Stimulated activated CD8-positive, alpha-beta memory T cell treated with anti-CD3 and anti-CD28 coated beads, Interleukin-15, amount 100 ng/mL, for 48 hours (primary cell): Measurements from ENCODE around the gene LITAF.

ENCODE experiments used
- DNase-seq, 2 donors: peaks; one replicate each; pipeline ENCODE4 v3.0.0-alpha.2; 2020; ENCODE audit warnings: low read depth in 2 of 2

The LITAF gene

GRCh38 chr16:11551842-11552241 lies 34.9 kb downstream of the LITAF start:
- DNase-seq: no peak

DNA sequence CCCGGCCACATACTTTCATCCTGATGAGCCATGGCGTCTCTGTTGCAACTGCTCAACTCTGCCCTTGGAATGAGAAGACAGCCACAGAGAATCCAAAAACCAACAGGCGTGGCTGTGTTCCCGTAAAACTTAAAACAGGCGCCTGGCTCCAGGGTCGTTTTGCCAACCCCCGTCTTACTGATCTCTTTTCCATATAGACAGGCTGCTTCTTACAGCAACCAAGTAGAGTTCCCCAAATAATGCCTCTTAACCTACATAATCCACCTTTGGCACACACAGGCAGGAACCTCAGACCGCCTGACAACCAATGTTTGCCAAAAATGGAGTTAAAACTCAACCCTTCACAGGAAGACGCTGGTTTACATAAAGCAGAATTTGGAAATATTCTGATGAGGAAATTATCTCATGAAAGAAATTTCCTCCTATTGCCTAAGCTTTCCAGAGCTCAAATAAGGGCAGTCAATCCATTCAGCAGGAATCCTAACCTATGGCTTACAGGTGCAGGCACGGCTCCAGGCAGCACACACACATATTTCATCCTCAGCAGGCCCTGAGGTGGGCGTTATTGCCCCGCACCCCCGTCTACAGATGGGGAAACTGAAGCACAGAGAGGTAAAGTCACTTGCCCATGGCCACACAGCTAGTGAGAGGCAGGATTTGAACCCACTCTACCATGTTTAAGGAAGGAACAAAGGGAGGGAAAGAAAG lies 35.8 kb downstream of the LITAF start:
- no peak for DNase-seq

DNA sequence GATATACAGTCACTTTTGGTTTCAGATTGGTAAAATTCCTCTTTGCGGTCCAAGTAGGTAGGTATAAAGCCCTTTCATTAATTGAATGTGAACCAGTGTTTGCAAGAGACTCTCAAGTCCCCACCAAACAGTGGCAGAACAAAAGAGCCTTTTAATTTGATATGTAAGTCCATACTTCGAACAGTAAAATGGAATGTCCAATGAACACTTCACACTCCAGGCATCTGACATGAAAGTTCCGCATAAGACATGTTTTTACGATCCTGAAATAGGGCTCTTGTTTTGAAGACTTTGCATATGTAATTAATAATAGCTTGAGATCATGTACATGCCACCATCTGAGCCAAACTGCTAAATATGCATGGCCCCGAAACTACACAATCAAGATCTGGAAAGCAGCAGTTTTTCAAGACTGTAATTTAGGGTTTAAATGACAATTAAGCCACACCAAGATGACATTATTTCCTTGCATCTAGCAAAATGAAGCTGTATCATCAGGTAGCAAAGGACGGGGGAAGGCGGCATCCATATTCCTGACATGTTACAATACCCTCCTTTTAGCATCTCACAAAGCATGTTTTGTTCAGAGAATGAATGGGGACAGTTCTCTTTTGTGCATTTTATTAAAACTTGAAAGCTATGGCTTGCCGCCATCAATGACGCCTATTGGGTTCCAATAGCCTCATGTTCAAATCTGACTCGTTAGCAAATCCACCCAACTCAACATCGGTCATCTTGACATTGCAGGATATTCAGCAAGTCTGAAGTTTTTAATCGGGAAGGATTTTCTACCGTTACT lies 39.4 kb downstream of the LITAF start:
- DNase-seq: no peak

- DNase-seq: no peak
Measured at GRCh38 chr16:11546608-11547061, 40.1 kb downstream of the LITAF start.

- no peak for DNase-seq
Measured at GRCh38 chr16:11543661-11544393, 42.9 kb downstream of the LITAF start.

- DNase-seq: no peak
Measured at GRCh38 chr16:11542069-11542744, 44.5 kb downstream of the LITAF start.

- DNase-seq: no peak
Measured at GRCh38 chr16:11539641-11540050, 47.1 kb downstream of the LITAF start.

- DNase-seq: no peak
Measured at GRCh38 chr16:11538880-11539279, 47.8 kb downstream of the LITAF start.

GRCh38 chr16:11536104-11536866 lies 50.4 kb downstream of the LITAF start:
- no peak for DNase-seq

GRCh38 chr16:11535494-11535893 lies 51.2 kb downstream of the LITAF start:
- no peak for DNase-seq

- DNase-seq: no peak
Measured at GRCh38 chr16:11534262-11534661, 52.5 kb downstream of the LITAF start.

DNA sequence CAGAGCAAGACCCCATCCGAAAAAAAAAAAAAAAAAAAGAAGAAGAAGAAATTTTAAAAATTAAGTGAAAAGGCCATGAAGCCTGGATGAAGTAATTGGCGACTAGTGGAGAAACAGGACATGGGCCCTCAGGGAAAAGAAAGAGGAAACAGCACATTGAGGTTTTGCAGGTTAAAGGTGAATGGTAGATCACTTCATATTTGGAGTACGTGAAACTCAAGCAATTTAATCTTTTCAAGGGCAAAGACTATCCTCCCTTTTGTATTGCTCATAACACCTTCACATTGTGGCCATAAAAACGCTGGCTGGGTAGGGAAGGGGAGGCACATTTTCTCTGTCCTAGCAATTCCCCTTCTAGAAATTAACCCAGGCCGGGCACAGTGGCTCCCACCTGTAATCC lies 53.1 kb downstream of the LITAF start:
- no peak for DNase-seq

DNA sequence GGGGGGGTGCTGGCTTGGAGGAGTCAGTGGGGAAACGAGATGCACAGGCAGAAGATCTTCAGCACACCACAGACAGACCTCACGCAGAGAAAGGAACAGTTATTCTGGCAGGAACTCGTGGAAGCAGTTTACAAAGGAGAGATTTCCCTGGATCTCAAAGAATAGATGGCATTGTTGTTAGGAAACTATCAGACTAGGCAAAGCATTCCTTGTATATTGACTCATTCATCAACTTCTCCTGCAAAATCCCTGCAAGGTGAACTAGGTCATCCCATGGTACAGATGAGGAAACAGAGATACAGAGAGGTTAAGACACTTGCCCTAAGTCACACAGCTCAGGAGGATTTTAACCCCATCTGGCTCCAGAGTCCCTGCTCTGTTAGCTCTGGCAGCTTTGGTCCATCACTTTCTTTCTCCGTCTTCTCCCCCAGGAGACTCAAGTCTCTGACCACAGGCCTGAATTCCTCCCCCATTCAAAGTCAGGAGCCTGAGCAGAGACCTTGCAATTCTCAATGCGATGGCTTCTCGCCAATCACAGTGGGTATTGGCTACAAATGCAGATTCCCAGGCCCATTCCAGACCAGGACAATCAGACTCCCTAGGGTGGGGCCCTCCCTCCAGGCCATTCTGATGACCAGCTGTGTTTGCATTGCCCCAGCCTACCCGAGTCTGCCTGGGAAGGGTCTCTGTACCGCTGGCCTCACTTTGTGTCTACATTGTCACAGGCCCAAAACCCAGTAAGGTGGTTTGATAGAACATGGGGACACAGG lies 56.4 kb downstream of the LITAF start:
- no peak for DNase-seq

DNA sequence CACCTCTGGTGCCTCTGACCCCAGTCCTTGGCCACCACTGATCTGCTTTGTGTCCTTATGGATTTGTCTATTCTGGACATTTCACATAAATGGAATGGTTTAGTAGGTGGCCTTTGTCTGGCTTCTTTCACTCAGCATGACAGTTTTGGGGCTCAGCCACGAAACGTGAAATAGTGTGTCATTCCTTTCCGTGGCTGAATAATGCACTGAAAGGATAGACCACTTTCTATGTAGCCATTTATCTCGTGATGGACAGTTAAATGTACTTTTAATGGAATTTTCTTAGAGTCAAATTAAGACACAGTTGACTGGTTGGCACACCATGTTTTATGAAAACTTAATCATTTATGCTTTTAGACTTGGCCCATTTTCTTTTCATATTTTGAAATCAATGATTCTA lies 57.4 kb downstream of the LITAF start:
- DNase-seq: no peak

GRCh38 chr16:11528053-11528452 lies 58.7 kb downstream of the LITAF start:
- no peak for DNase-seq

DNA sequence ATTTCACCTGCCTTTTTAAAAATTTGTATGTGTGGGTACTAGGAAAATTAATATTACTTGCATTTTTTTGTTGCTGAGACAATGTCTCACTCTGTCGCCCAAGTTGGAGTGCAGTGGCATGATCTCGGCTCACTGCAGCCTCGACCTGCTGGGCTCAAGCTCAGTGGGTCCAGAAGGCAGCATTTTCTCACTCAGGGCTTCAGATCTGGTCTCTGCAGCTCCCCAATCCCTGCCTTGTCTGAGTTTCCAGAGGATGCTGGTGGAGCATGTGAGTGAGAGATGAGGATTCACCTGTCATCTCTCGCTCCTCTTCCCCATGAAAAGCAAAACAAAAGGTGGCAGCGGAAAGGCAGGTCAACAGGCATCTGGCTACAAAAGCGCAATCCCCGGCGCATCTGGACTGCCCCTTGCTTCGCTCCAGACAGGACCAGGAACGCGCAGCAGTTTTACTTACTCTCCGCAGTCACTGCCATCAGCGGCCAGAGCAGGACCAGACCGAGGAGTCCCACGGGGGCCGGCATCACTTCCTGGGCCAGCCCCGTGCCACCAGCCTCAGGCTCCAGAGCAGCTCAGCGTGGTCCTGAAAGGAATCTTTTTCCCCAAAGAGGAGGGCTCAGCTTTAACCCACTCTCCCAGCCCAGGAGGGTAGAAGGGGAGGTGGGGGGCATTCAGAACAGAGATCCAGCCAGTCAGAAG lies 59.9 kb downstream of the LITAF start:
- no peak for DNase-seq

- no peak for DNase-seq
Measured at GRCh38 chr16:11524098-11524760, 62.5 kb downstream of the LITAF start.

- DNase-seq: no peak
Measured at GRCh38 chr16:11521055-11521454, 65.7 kb downstream of the LITAF start.

GRCh38 chr16:11520442-11520841 lies 66.3 kb downstream of the LITAF start:
- no peak for DNase-seq
